Panc1 (cell line): ENCODE data around the gene MAPK8. TPM values are rescaled to one million over a fixed set of nuclear protein-coding genes. Genes with fewer than 3 reads are reported as not detected.

Experiments
- ATAC-seq: fragments of 200-7000 bp; cut with Tn5 transposase; 2 replicates; pipeline ENCODE4 v1.9.1; 2020; ENCODE audit warnings: mild to moderate bottlenecking, moderate library complexity
- BruUV-seq: library from RNA; stranded (reverse); fragments of 400-500 nt; replicated peaks from 2 replicates; lab custom pipeline; 2021; lab: Mats Ljungman, UMichigan
- CTCF ChIA-PET: fragments of 300-600 bp; sonication (Branson Sonifier 250); formaldehyde crosslinking; loops from one replicate; lab custom pipeline; 2022; ENCODE audit warnings: antibody characterized with exemption; lab: Charles Lee
- POLR2A ChIA-PET: fragments of 300-600 bp; sonication (Branson Sonifier 250); formaldehyde crosslinking; loops from one replicate; lab custom pipeline; 2022; ENCODE audit warnings: antibody characterized with exemption; lab: Charles Lee
- DNase-seq: peaks from one replicate; pipeline ENCODE4 v3.0.0-alpha.2; 2010; ENCODE audit warnings: low read depth, low spot score
- H3K27ac ChIP-seq: 2 replicates; pipeline ENCODE4 v1.5.1; 2011; ENCODE audit warnings: mild to moderate bottlenecking, low read length, inconsistent platforms
- H3K27me3 ChIP-seq: fragments of 200-500 bp; sonication (Bioruptor generic); 2 replicates; pipeline ENCODE4 v1.6.0; 2014; ENCODE audit warnings: low read length, inconsistent platforms; ENCODE audit not compliant: control insufficient read depth, insufficient read depth
- H3K36me3 ChIP-seq: fragments of 200-500 bp; sonication (Bioruptor generic); 2 replicates; pipeline ENCODE4 v1.5.1; 2014; ENCODE audit warnings: inconsistent platforms, mild to moderate bottlenecking, low read length, moderate library complexity; ENCODE audit not compliant: control insufficient read depth, insufficient read depth
- H3K4me1 ChIP-seq: 2 replicates; pipeline ENCODE4 v1.5.1; 2011; ENCODE audit warnings: inconsistent platforms, mild to moderate bottlenecking, low read length, moderate library complexity; ENCODE audit not compliant: control insufficient read depth, insufficient read depth
- H3K4me3 ChIP-seq, 2 experiments: 2 replicates each; pipeline ENCODE4 v1.5.1; 2011 to 2012; ENCODE audit warnings: low read depth in 2 of 2, low read length in 2 of 2, mild to moderate bottlenecking in 2 of 2, inconsistent platforms in 1 of 2, moderate library complexity in 1 of 2
- H3K9me3 ChIP-seq: fragments of 200-500 bp; sonication (Bioruptor generic); 2 replicates; pipeline ENCODE4 v1.5.1; 2014; ENCODE audit warnings: low read depth, mild to moderate bottlenecking, inconsistent platforms, low read length, moderate library complexity; ENCODE audit not compliant: control insufficient read depth, insufficient read depth
- POLR2AphosphoS5 ChIP-seq: IDR thresholded peaks from 2 replicates; pipeline ENCODE4 v1.6.1; 2012; ENCODE audit warnings: mild to moderate bottlenecking, low read depth, low read length, moderate library complexity
- REST ChIP-seq, 2 experiments: IDR thresholded peaks; 2 replicates each; pipeline ENCODE4 v1.6.1; 2011 to 2012; ENCODE audit warnings: low read depth in 2 of 2, control low read depth in 1 of 2, low read length in 1 of 2, mild to moderate bottlenecking in 1 of 2, moderate library complexity in 1 of 2; ENCODE audit not compliant: insufficient read depth in 1 of 2
- SIN3A ChIP-seq: IDR thresholded peaks from 2 replicates; pipeline ENCODE4 v1.6.1; 2012; ENCODE audit warnings: low read depth, mild to moderate bottlenecking, low read length, moderate library complexity, borderline replicate concordance; ENCODE audit not compliant: insufficient read depth
- TCF7L2 ChIP-seq: IDR thresholded peaks from 2 replicates; pipeline ENCODE4 v1.6.1; 2011; ENCODE audit warnings: mild to moderate bottlenecking, low read depth, low read length, inconsistent platforms
- in situ Hi-C: cut with HindIII; loops from 2 replicates; pipeline ENCODE4 v1.10.0; 2016; ENCODE audit warnings: low sequenced_read_pairs, low pct_unique_long_range_greater_than_20kb
- intact Hi-C: fragments of 100-400 bp; cut with micrococcal nuclease; formaldehyde crosslinking; loops from one replicate; pipeline ENCODE4 v1.10.0; 2022; ENCODE audit not compliant: unreplicated experiment
- total RNA-seq: library from RNA; stranded (reverse); gene quantifications from one replicate; pipeline ENCODE4 v1.2.1, GENCODE V29; 2021; ENCODE audit not compliant: unreplicated experiment
- TF ChIP-seq, protein P1 (sequence below): fragments of 450-650 bp; IDR thresholded peaks from 2 replicates; pipeline ENCODE4 v1.5.1; 2017; ENCODE audit warnings: mild to moderate bottlenecking

MAPK8 gene
- total RNA-seq, 1 experiment from 2014 or later: 66.6 TPM

DNA sequence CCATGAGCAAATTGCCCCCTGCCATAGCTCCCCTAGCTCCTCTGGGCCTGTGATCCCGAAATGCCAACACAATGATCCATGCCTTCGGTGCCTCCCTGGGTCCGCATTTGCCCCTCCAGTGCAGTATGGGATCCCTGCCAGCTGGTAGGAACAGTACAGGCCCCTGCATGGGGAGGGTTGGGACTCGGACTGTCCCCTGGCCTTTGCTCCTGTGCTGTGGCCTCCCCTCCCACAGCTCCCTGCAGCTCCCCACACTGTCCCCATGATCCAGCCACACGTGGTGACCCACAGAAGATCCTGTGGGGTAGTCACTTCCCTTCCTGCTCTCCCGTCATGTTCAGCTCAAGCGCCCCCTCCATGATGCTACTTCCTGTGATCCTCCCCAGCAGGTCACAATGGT is 140.3 kb downstream of the MAPK8 start:
- Histone ChIP-seq H3K4me3 (no peak overlapping the region), H3K27me3 (no peaks in the 10 kb centered on the region), H3K9me3 (no peaks in the 10 kb centered on the region), H3K27ac (no peak overlapping the region), H3K4me1 (no peaks in the 10 kb centered on the region), H3K36me3 (no peaks in the 10 kb centered on the region)
- in situ Hi-C loops (no loop called here), intact Hi-C loops (loop anchor here (10.0 kb wide), 1 partner anchor 58 kb away; no protein-coding TSS in a partner anchor)
- no peak for TF ChIP-seq TCF7L2
- no peak for TF ChIP-seq SIN3A
- TF ChIP-seq REST (IDR thresholded peaks at IDR 0.05; ENCODE audit: insufficient read depth in 1 of 2, low read depth in 2 of 2, low read length in 1 of 2): no peak
- no peak for TF ChIP-seq POLR2AphosphoS5
- TF ChIP-seq, protein P1, sequence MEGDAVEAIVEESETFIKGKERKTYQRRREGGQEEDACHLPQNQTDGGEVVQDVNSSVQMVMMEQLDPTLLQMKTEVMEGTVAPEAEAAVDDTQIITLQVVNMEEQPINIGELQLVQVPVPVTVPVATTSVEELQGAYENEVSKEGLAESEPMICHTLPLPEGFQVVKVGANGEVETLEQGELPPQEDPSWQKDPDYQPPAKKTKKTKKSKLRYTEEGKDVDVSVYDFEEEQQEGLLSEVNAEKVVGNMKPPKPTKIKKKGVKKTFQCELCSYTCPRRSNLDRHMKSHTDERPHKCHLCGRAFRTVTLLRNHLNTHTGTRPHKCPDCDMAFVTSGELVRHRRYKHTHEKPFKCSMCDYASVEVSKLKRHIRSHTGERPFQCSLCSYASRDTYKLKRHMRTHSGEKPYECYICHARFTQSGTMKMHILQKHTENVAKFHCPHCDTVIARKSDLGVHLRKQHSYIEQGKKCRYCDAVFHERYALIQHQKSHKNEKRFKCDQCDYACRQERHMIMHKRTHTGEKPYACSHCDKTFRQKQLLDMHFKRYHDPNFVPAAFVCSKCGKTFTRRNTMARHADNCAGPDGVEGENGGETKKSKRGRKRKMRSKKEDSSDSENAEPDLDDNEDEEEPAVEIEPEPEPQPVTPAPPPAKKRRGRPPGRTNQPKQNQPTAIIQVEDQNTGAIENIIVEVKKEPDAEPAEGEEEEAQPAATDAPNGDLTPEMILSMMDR: no peak
- DNase-seq: no peak
- no TSS peak for BruUV-seq
- ATAC-seq: no peak
- ChIA-PET CTCF (interaction anchor here (1.3 kb wide), 1 partner anchor 209 kb away, joined by 5 read pairs; no protein-coding TSS in a partner anchor), POLR2A (no interaction called here)

DNA sequence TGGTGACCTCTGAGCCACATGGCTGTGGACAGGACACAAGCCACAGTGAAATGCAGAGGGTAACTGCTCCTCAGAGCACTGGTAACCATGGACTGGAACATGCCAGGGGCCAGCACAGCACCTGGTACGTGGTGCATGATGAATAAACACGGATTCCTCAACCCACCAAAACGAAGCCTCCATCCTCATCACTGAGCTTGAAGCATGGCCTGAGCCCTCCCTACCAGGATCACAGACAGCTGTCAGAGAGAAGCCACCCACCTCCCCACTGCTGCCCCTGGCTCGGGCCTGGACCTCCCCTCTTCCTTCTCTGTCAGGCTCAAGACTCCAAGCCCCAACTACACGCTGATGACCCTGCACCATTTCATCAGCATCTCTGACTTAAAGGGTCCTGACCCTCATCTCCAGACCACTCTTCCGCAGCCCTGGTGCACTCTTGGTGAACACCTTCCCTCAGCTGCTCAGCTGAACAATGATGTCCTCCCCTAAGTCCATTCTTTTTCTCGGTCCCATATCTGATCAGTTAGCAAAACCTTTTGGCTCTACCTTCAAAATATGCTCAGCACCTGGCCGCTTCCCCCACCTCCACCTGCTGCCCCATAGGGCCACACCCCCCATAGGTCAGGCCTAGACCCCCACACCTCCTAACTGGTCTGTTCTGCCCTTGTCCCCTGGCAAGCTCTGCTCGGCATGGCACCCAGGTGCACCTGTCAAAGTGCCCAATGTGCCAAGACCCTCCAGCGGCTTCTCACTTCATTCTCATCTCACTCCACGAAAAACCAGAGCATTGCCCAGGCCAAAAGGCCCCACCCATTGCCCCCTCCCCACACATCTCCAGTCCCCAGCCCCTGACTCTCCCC is 141.1 kb downstream of the MAPK8 start:
- no peak overlapping the region for H3K27ac ChIP-seq
- H3K9me3 ChIP-seq: no peaks in the 10 kb centered on the region
- ATAC-seq (no peak), DNase-seq (no peak)
- no peaks in the 10 kb centered on the region for H3K36me3 ChIP-seq
- ChIA-PET CTCF (no interaction called here), POLR2A (no interaction called here)
- in situ Hi-C loops: no loop called here
- TF ChIP-seq REST (IDR thresholded peaks at IDR 0.05; ENCODE audit: insufficient read depth in 1 of 2, low read depth in 2 of 2, low read length in 1 of 2) (no peak), SIN3A (no peak), TCF7L2 (no peak), POLR2AphosphoS5 (no peak)
- TF ChIP-seq, protein P1: no peak
- no peaks in the 10 kb centered on the region for H3K27me3 ChIP-seq
- no TSS peak for BruUV-seq
- no peaks in the 10 kb centered on the region for H3K4me1 ChIP-seq
- H3K4me3 ChIP-seq: no peak overlapping the region
- intact Hi-C loops: loop anchor here (10.0 kb wide), 1 partner anchor 57 kb away; no protein-coding TSS in a partner anchor
